Stimulated activated memory B cell treated with anti-CD40 and anti-IgM and Interleukin-4, amounts not matched to agents 10 μg/mL and 1 μg/mL and 100 μg/mL, for 72 hours (primary cell): ENCODE data around the gene CYP4A22.
"Not testable (repeated sequence)": the region's sequence is repeated elsewhere in the genome, so short reads cannot be mapped to it uniquely, and the experiment has no call there.

ENCODE experiments used
- ATAC-seq: fragments of 150-1000 bp; cut with Tn5 transposase; 2 replicates; pipeline ENCODE4 v1.10.0; 2021
- H3K27ac Mint-ChIP-seq: one replicate; pipeline ENCODE4 v1.8.0; 2022; ENCODE audit warnings: mild to moderate bottlenecking, mixed read lengths
- H3K27me3 Mint-ChIP-seq: one replicate; pipeline ENCODE4 v1.8.0; 2022; ENCODE audit warnings: mixed read lengths
- H3K36me3 Mint-ChIP-seq: one replicate; pipeline ENCODE4 v1.8.0; 2022; ENCODE audit warnings: mixed read lengths
- H3K4me1 Mint-ChIP-seq: one replicate; pipeline ENCODE4 v1.8.0; 2022; ENCODE audit warnings: mixed read lengths
- H3K4me3 Mint-ChIP-seq: one replicate; pipeline ENCODE4 v1.8.0; 2022; ENCODE audit warnings: mild to moderate bottlenecking, moderate library complexity, mixed read lengths
- H3K9me3 Mint-ChIP-seq: one replicate; pipeline ENCODE4 v1.8.0; 2022; ENCODE audit warnings: mixed read lengths

The CYP4A22 gene

GRCh38 chr1:47137925-47138615, 829 bp downstream of the CYP4A22 start:
- Mint-ChIP-seq H3K4me1 (no peaks in the 10 kb centered on the region), H3K36me3 (no peaks in the 10 kb centered on the region)

GRCh38 chr1:47140358-47140757, 3.1 kb downstream of the CYP4A22 start:
- H3K4me1 Mint-ChIP-seq, H3K9me3 Mint-ChIP-seq, H3K27ac Mint-ChIP-seq, ATAC-seq, H3K4me3 Mint-ChIP-seq, H3K36me3 Mint-ChIP-seq: not testable (repeated sequence)
- peaks cover 10% of the 10 kb centered on the region for H3K27me3 Mint-ChIP-seq

More at GRCh38 chr1:47137925-47138615, 829 bp downstream of the CYP4A22 start:
- peaks cover 10% of the 10 kb centered on the region for H3K27me3 Mint-ChIP-seq
- H3K4me3 Mint-ChIP-seq, result no peak overlapping the region
- H3K9me3 Mint-ChIP-seq, result no peaks in the 10 kb centered on the region
- ATAC-seq, result no peak
- no peak overlapping the region for H3K27ac Mint-ChIP-seq

GRCh38 chr1:47143654-47144053, 6.4 kb downstream of the CYP4A22 start:
- not testable (repeated sequence) for H3K36me3 Mint-ChIP-seq, ATAC-seq, H3K9me3 Mint-ChIP-seq, H3K4me1 Mint-ChIP-seq, H3K4me3 Mint-ChIP-seq, H3K27ac Mint-ChIP-seq
- H3K27me3 Mint-ChIP-seq, result peaks cover 25% of the 10 kb centered on the region

- H3K9me3 Mint-ChIP-seq, H3K27ac Mint-ChIP-seq, ATAC-seq, H3K4me1 Mint-ChIP-seq, H3K36me3 Mint-ChIP-seq, H3K4me3 Mint-ChIP-seq: not testable (repeated sequence)
- peaks cover 52% of the 10 kb centered on the region for H3K27me3 Mint-ChIP-seq
These were observed 9.3 kb downstream of the CYP4A22 start for GRCh38 chr1:47146495-47146894.

- H3K4me1 Mint-ChIP-seq, result no peaks in the 10 kb centered on the region
- H3K27me3 Mint-ChIP-seq, result peaks cover 52% of the 10 kb centered on the region
- no peaks in the 10 kb centered on the region for H3K9me3 Mint-ChIP-seq
- H3K36me3 Mint-ChIP-seq, result no peaks in the 10 kb centered on the region
- ATAC-seq, result no peak
- no peak overlapping the region for H3K4me3 Mint-ChIP-seq
- no peak overlapping the region for H3K27ac Mint-ChIP-seq
These were observed 10.0 kb downstream of the CYP4A22 start for GRCh38 chr1:47147047-47147785.

GRCh38 chr1:47149162-47149561, 11.9 kb downstream of the CYP4A22 start:
- ATAC-seq, H3K36me3 Mint-ChIP-seq, H3K4me1 Mint-ChIP-seq, H3K4me3 Mint-ChIP-seq, H3K9me3 Mint-ChIP-seq, H3K27ac Mint-ChIP-seq: not testable (repeated sequence)
- H3K27me3 Mint-ChIP-seq, result peaks cover 56% of the 10 kb centered on the region

- not testable (repeated sequence) for ATAC-seq, H3K4me3 Mint-ChIP-seq, H3K4me1 Mint-ChIP-seq, H3K36me3 Mint-ChIP-seq, H3K27ac Mint-ChIP-seq
- H3K9me3 Mint-ChIP-seq, result peaks cover 17% of the 10 kb centered on the region
- H3K27me3 Mint-ChIP-seq, result peaks cover 38% of the 10 kb centered on the region
These were observed 19.2 kb downstream of the CYP4A22 start for GRCh38 chr1:47156457-47156856.

- not testable (repeated sequence) for H3K36me3 Mint-ChIP-seq, ATAC-seq, H3K27ac Mint-ChIP-seq, H3K4me3 Mint-ChIP-seq, H3K4me1 Mint-ChIP-seq
- peaks cover 17% of the 10 kb centered on the region for H3K9me3 Mint-ChIP-seq
- peaks cover 36% of the 10 kb centered on the region for H3K27me3 Mint-ChIP-seq
These were observed 20.7 kb downstream of the CYP4A22 start for GRCh38 chr1:47157957-47158356.

GRCh38 chr1:47160716-47161115, 23.5 kb downstream of the CYP4A22 start:
- no peak overlapping the region for H3K27ac Mint-ChIP-seq
- H3K27me3 Mint-ChIP-seq, result peaks cover 40% of the 10 kb centered on the region
- no peak for ATAC-seq
- no peaks in the 10 kb centered on the region for H3K36me3 Mint-ChIP-seq
- H3K4me3 Mint-ChIP-seq, result no peak overlapping the region
- no peaks in the 10 kb centered on the region for H3K4me1 Mint-ChIP-seq
- H3K9me3 Mint-ChIP-seq, result peaks cover 12% of the 10 kb centered on the region

GRCh38 chr1:47161298-47162040, 24.2 kb downstream of the CYP4A22 start:
- ATAC-seq, result no peak
- H3K4me3 Mint-ChIP-seq, result no peak overlapping the region

GRCh38 chr1:47164552-47164951, 27.3 kb downstream of the CYP4A22 start:
- no peak for ATAC-seq
- no peak overlapping the region for H3K4me3 Mint-ChIP-seq
- no peaks in the 10 kb centered on the region for H3K4me1 Mint-ChIP-seq
- no peak overlapping the region for H3K27ac Mint-ChIP-seq
- H3K9me3 Mint-ChIP-seq, result peaks cover 8% of the 10 kb centered on the region
- no peaks in the 10 kb centered on the region for H3K36me3 Mint-ChIP-seq
- H3K27me3 Mint-ChIP-seq, result peaks cover 64% of the 10 kb centered on the region

More at GRCh38 chr1:47161298-47162040, 24.2 kb downstream of the CYP4A22 start:
- H3K27me3 Mint-ChIP-seq, result peaks cover 40% of the 10 kb centered on the region
- H3K27ac Mint-ChIP-seq, result no peak overlapping the region
- no peaks in the 10 kb centered on the region for H3K4me1 Mint-ChIP-seq
- H3K36me3 Mint-ChIP-seq, result no peaks in the 10 kb centered on the region
- H3K9me3 Mint-ChIP-seq, result peaks cover 8% of the 10 kb centered on the region

- no peak overlapping the region for H3K4me3 Mint-ChIP-seq
- no peaks in the 10 kb centered on the region for H3K9me3 Mint-ChIP-seq
- H3K36me3 Mint-ChIP-seq, result no peaks in the 10 kb centered on the region
- peaks cover 29% of the 10 kb centered on the region for H3K27me3 Mint-ChIP-seq
- H3K27ac Mint-ChIP-seq, result no peak overlapping the region
- H3K4me1 Mint-ChIP-seq, result peaks cover 10% of the 10 kb centered on the region
- ATAC-seq, result no peak
These were observed 35.5 kb downstream of the CYP4A22 start for GRCh38 chr1:47172782-47173181.

- Mint-ChIP-seq H3K36me3 (no peaks in the 10 kb centered on the region), H3K27ac (no peak overlapping the region), H3K9me3 (no peaks in the 10 kb centered on the region), H3K27me3 (peaks cover 27% of the 10 kb centered on the region), H3K4me3 (no peak overlapping the region), H3K4me1 (peaks cover 20% of the 10 kb centered on the region)
- no peak for ATAC-seq
These were observed 37.4 kb downstream of the CYP4A22 start for GRCh38 chr1:47174656-47175020.

- Mint-ChIP-seq H3K36me3 (no peaks in the 10 kb centered on the region), H3K27me3 (peaks cover 31% of the 10 kb centered on the region), H3K27ac (no peak overlapping the region), H3K4me3 (no peak overlapping the region), H3K9me3 (no peaks in the 10 kb centered on the region), H3K4me1 (peaks cover 21% of the 10 kb centered on the region)
- no peak for ATAC-seq
These were observed 38.1 kb downstream of the CYP4A22 start for GRCh38 chr1:47175227-47175934.

- H3K4me1 Mint-ChIP-seq, result peaks cover 21% of the 10 kb centered on the region
- peaks cover 48% of the 10 kb centered on the region for H3K27me3 Mint-ChIP-seq
- H3K36me3 Mint-ChIP-seq, result no peaks in the 10 kb centered on the region
- no peak overlapping the region for H3K4me3 Mint-ChIP-seq
- H3K27ac Mint-ChIP-seq, result no peak overlapping the region
- no peaks in the 10 kb centered on the region for H3K9me3 Mint-ChIP-seq
- no peak for ATAC-seq
These were observed 40.8 kb downstream of the CYP4A22 start for GRCh38 chr1:47178020-47178419.
